ENCODE results near the gene YWHAQ. TPM values are rescaled to one million over a fixed set of nuclear protein-coding genes. Genes with fewer than 3 reads are reported as not detected.

Gene YWHAQ
- total and polyA plus RNA-seq, 9 of the 15 experiments (the other 6 are each of a cell fraction or from before 2014, with no cell fraction given), result 63.1 to 359 (median 203) TPM

DNA sequence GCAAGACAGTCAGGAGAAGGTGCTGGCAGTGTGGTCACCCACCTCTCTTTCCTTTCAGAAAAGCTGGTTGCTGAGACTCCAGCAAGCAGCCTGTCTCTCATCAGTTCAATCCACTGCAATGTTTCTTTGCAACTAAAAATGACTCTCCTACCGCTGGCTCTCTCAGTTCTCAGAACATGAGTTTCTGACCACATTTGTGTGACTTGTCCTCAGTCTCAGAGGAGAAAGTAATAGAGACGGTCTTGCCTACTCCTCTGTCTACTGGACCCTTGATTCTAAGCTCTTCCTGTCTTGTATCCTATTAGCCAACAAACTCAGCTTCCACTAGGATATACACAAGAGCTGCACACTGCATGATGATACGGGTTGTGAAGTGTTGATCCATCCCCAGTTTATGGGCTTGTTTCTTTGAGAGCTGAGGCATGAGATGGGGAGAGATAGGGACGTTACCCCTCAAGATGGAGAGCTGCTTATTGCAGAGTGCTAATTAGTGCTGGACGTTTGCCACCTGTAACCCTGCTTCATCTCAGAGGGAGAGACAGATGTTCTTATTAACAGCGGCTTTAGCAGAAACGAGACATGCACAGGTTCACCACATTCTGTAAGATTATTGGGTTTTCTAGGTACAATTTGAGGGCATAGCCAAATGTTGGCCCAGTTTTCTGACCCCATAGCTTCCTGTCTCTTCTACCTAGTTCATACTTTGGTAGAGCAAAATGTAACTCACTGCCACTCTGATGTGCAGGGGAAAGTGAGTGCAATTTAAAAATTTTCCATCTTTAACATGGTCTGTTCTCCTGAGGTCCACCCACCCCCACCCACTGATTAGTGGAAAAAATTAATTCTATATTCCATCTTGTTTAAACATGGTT is 32.4 kb upstream of the YWHAQ start (continued):
- TF ChIP-seq, protein P1, sequence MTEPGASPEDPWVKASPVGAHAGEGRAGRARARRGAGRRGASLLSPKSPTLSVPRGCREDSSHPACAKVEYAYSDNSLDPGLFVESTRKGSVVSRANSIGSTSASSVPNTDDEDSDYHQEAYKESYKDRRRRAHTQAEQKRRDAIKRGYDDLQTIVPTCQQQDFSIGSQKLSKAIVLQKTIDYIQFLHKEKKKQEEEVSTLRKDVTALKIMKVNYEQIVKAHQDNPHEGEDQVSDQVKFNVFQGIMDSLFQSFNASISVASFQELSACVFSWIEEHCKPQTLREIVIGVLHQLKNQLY (CRISPR knock-in tag; conservative IDR thresholded peaks at IDR 0.05), result no peak
- no peak for TF ChIP-seq L3MBTL2 (IDR thresholded peaks at IDR 0.05)
- TF ChIP-seq ZNF253 (CRISPR knock-in tag; conservative IDR thresholded peaks at IDR 0.05), result no peak
- TF ChIP-seq HNRNPUL1 (IDR thresholded peaks at IDR 0.05; ENCODE audit: low read length), result no peak
- TF ChIP-seq PURB (CRISPR knock-in tag; IDR thresholded peaks at IDR 0.05; ENCODE audit: low read depth), result no peak
- TF ChIP-seq MTA3 (IDR thresholded peaks at IDR 0.05; ENCODE audit: borderline replicate concordance), result no peak
- no peak for TF ChIP-seq TRIM24 (IDR thresholded peaks at IDR 0.05)

DNA sequence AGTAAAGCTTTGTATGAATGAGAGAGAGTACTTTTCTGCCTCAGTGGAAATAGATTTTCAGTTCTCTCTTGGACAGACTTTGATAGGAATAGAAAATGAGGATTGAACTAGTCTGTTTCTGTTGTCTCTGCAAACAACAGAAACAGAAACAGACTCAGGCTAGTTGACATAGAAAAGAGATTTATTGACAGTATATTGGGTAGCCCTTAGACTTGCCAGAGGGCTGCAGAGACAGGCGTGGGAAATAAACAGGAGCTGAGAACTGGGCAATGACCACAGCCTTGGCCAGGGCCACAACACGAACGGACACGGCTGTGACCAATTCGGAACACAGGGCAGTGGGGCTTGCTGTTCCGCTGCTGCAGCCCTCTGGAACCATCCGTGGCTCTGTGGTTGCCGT is 30.5 kb upstream of the YWHAQ start:
- in situ Hi-C loops (cut with MboI), result no loop called here
- Histone ChIP-seq H3K4me1 (replicated peaks in 1 of 2; ENCODE audit: control insufficient read depth in 2 of 2, insufficient read depth in 2 of 2, low read length in 2 of 2) (peaks cover 0 to 6% of the 10 kb centered on the region in 2 experiments; a peak in 2 of 5 replicates), H3K4me3 (no peak overlapping the region), H3K9me1 (ENCODE audit: control insufficient read depth, insufficient read depth, low read length) (no peaks in the 10 kb centered on the region), H3K4me2 (ENCODE audit: insufficient read depth, low read length) (no peak overlapping the region), H4K20me1 (replicated peaks; ENCODE audit: control insufficient read depth, insufficient read depth, low read length) (no peaks in the 10 kb centered on the region), H3K27me3 (ENCODE audit: control insufficient read depth in 2 of 2, insufficient read depth in 2 of 2, low read length in 2 of 2) (peaks cover 11 to 17% of the 10 kb centered on the region in 2 experiments; a peak in 3 of 5 replicates), H3K9ac (ENCODE audit: insufficient read depth in 1 of 2, low read depth in 2 of 2, low read length in 2 of 2) (no peak overlapping the region), H2AFZ (ENCODE audit: low read depth, low read length) (no peak overlapping the region), H3K36me3 (ENCODE audit: control insufficient read depth, insufficient read depth, low read length) (no peaks in the 10 kb centered on the region), H3K79me2 (ENCODE audit: control insufficient read depth, insufficient read depth, low read length) (no peaks in the 10 kb centered on the region), H3K9me3 (replicated peaks; ENCODE audit: control insufficient read depth, insufficient read depth, low read depth, low read length) (no peaks in the 10 kb centered on the region), H3K27ac (ENCODE audit: extremely low read depth, low read depth, low read length) (no peak overlapping the region)
- CTCF ChIA-PET (ENCODE audit: low intra/inter-chr PET ratio), result no interaction called here
- DNase-seq (ENCODE audit: extremely low read depth in 1 of 4, low spot score in 3 of 4) (no peak), FAIRE-seq (no peak), ATAC-seq (no peak)
- WGBS (ENCODE audit: insufficient coverage, low coverage, missing lambda C conversion rate), result 27% methylated on average over 8 of the region's 8 CpGs
- intact Hi-C loops (cut with micrococcal nuclease), result no loop called here
- no TSS peak for BruUV-seq (replicated peaks)
- TF ChIP-seq, protein P2, sequence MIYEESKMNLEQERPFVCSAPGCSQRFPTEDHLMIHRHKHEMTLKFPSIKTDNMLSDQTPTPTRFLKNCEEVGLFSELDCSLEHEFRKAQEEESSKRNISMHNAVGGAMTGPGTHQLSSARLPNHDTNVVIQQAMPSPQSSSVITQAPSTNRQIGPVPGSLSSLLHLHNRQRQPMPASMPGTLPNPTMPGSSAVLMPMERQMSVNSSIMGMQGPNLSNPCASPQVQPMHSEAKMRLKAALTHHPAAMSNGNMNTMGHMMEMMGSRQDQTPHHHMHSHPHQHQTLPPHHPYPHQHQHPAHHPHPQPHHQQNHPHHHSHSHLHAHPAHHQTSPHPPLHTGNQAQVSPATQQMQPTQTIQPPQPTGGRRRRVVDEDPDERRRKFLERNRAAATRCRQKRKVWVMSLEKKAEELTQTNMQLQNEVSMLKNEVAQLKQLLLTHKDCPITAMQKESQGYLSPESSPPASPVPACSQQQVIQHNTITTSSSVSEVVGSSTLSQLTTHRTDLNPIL (CRISPR knock-in tag; IDR thresholded peaks at IDR 0.05), result no peak
- TF ChIP-seq CREM (IDR thresholded peaks at IDR 0.05; ENCODE audit: low read depth), result no peak
- TF ChIP-seq ZNF551 (CRISPR knock-in tag; IDR thresholded peaks at IDR 0.05), result no peak
- POLR2A ChIA-PET, result interaction anchor here (0.5 to 0.6 kb wide), 2 partner anchors 128 to 140 kb away, joined by 3 to 4 read pairs; no protein-coding TSS in a partner anchor

Data from K562 (cell line).